ENCODE data around the gene SLC1A5.

Gene SLC1A5

GRCh38 chr19:46729696-46730095, 58.7 kb downstream of the SLC1A5 start:
- ChIA-PET POLR2A (ENCODE audit: low non-redundant PET) (interaction anchor here (0.6 kb wide), 1 partner anchor 101 kb away, joined by 5 read pairs; no protein-coding TSS in a partner anchor), CTCF (interaction anchor here (0.6 to 2.0 kb wide), 4 partner anchors 14 to 113 kb away, joined by 3 to 7 read pairs (median 6); partner anchors contain the start of gene PRKD2)
- no peak for DNase-seq (ENCODE audit: low spot score)
- TF ChIP-seq CTCF (conservative IDR thresholded peaks at IDR 0.05; ENCODE audit: low read depth), result no peak
- peak overlapping the region; percentile 45 for H3K27ac ChIP-seq

GRCh38 chr19:46728693-46729339, 59.6 kb downstream of the SLC1A5 start:
- CTCF ChIA-PET, result interaction anchor here (0.6 to 2.0 kb wide), 8 partner anchors 13 to 1697 kb away, joined by 3 to 7 read pairs (median 4); partner anchors contain the start of gene PRKD2
- DNase-seq (ENCODE audit: low spot score), result peak; percentile 39
- TF ChIP-seq CTCF (conservative IDR thresholded peaks at IDR 0.05; ENCODE audit: low read depth), result peak; percentile 89
- POLR2A ChIA-PET (ENCODE audit: low non-redundant PET), result interaction anchor here (0.6 kb wide), 1 partner anchor 112 kb away, joined by 3 read pairs; no protein-coding TSS in a partner anchor
- peak overlapping the region; percentile 45 for H3K27ac ChIP-seq

DNA sequence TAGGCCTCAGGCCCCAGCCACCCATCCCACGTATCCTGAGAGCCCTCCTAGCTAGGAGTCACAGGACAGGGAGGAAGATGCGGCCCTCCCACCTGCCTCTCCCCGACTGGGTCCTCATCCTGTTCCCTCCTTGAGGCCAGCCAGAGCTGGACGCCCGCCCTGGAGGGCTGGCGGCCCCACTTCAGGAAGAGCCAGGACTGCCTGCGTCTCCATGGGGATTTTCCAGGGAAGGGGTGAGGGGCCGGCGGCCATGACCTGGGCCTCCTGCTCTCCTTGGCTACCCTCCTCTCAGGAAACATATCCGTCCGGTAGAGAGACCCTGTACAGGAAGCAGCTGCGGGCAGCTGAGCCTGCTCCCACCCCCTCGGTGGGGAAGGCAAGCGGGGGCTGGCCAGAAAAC, 60.2 kb downstream of the SLC1A5 start:
- ChIA-PET CTCF (interaction anchor here (0.6 to 2.0 kb wide), 5 partner anchors 12 to 1697 kb away, joined by 3 to 7 read pairs (median 6); partner anchors contain the start of gene PRKD2), POLR2A (ENCODE audit: low non-redundant PET) (interaction anchor here (0.6 kb wide), 1 partner anchor 111 kb away, joined by 3 read pairs; no protein-coding TSS in a partner anchor)
- H3K27ac ChIP-seq, result 0 out of 2 replicates have a peak overlapping the region, but pooled peaks have one; percentile 45
- no peak for TF ChIP-seq CTCF (conservative IDR thresholded peaks at IDR 0.05; ENCODE audit: low read depth)
- no peak for DNase-seq (ENCODE audit: low spot score)

- no peak for TF ChIP-seq CTCF (conservative IDR thresholded peaks at IDR 0.05; ENCODE audit: low read depth)
- no peak for DNase-seq (ENCODE audit: low spot score)
- ChIA-PET POLR2A (ENCODE audit: low non-redundant PET) (no interaction called here), CTCF (interaction anchor here (2.0 kb wide), 2 partner anchors 12 to 111 kb away, joined by 7 read pairs; partner anchors contain the start of gene PRKD2)
- peak overlapping the region; percentile 45; the same call in 1 of the 2 replicates for H3K27ac ChIP-seq
Measured at GRCh38 chr19:46727757-46728156, 60.6 kb downstream of the SLC1A5 start.

- peak overlapping the region; percentile 45 for H3K27ac ChIP-seq
- CTCF ChIA-PET, result interaction anchor here (0.7 kb wide), 1 partner anchor 22 kb away, joined by 3 read pairs; no protein-coding TSS in a partner anchor
- TF ChIP-seq CTCF (conservative IDR thresholded peaks at IDR 0.05; ENCODE audit: low read depth), result no peak
- DNase-seq (ENCODE audit: low spot score), result no peak
- POLR2A ChIA-PET (ENCODE audit: low non-redundant PET), result interaction anchor here (0.6 kb wide), 1 partner anchor 15 kb away, joined by 5 read pairs; no protein-coding TSS in a partner anchor
Measured at GRCh38 chr19:46726971-46727501, 61.4 kb downstream of the SLC1A5 start.

DNA sequence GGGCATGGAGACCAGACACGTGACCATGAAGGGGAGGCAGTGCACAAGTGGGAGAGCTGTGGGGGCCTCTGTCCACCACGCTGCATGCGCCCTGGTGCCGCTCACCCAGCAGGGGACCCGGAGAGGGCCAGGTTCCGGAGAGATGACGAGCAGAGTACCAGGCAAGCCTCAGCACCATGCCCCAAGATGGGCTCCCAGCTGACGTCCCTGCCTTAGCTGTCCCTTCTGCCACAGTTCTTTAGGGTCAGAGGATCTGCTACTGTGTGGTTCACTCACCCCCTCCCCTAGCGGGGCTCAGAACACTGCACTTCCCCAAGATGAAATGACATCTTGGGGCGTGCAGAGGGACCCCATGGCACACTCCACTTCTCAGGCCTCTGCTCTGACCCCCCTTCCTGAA, 61.8 kb downstream of the SLC1A5 start:
- ChIA-PET POLR2A (ENCODE audit: low non-redundant PET) (interaction anchor here (0.6 kb wide), 1 partner anchor 15 kb away, joined by 5 read pairs; no protein-coding TSS in a partner anchor), CTCF (interaction anchor here (0.7 kb wide), 1 partner anchor 22 kb away, joined by 3 read pairs; no protein-coding TSS in a partner anchor)
- DNase-seq (ENCODE audit: low spot score), result no peak
- no peak for TF ChIP-seq CTCF (conservative IDR thresholded peaks at IDR 0.05; ENCODE audit: low read depth)
- peak overlapping the region; percentile 45 for H3K27ac ChIP-seq
